Choroid plexus epithelial cell (primary cell): ENCODE results near the gene BMF.
"Not testable (repeated sequence)": the region's sequence is repeated elsewhere in the genome, so short reads cannot be mapped to it uniquely, and the experiment has no call there.

ENCODE experiments used
- DNase-seq: peaks from one replicate; pipeline ENCODE4 v3.0.0-alpha.2; 2010; ENCODE audit warnings: low read depth
- H3K4me3 ChIP-seq: 2 replicates; pipeline ENCODE4 v1.5.1; 2011; ENCODE audit warnings: low read depth, mild to moderate bottlenecking, control low read depth, low read length, moderate library complexity
- TF ChIP-seq, protein P1 (sequence below): conservative IDR thresholded peaks from 2 replicates; pipeline ENCODE4 v1.5.1; 2011; ENCODE audit warnings: low read depth, mild to moderate bottlenecking, control low read depth, inconsistent platforms, low read length, moderate library complexity

The BMF gene, protein sequence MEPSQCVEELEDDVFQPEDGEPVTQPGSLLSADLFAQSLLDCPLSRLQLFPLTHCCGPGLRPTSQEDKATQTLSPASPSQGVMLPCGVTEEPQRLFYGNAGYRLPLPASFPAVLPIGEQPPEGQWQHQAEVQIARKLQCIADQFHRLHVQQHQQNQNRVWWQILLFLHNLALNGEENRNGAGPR

GRCh38 chr15:40108855-40109735, at the start of gene BMF:
Gene BMF (minus strand): TSS chr15:40108879. CDS start chr15:40106086, 2,793 bp downstream.
- DNase-seq: peak; percentile 99
- TF ChIP-seq, protein P1, sequence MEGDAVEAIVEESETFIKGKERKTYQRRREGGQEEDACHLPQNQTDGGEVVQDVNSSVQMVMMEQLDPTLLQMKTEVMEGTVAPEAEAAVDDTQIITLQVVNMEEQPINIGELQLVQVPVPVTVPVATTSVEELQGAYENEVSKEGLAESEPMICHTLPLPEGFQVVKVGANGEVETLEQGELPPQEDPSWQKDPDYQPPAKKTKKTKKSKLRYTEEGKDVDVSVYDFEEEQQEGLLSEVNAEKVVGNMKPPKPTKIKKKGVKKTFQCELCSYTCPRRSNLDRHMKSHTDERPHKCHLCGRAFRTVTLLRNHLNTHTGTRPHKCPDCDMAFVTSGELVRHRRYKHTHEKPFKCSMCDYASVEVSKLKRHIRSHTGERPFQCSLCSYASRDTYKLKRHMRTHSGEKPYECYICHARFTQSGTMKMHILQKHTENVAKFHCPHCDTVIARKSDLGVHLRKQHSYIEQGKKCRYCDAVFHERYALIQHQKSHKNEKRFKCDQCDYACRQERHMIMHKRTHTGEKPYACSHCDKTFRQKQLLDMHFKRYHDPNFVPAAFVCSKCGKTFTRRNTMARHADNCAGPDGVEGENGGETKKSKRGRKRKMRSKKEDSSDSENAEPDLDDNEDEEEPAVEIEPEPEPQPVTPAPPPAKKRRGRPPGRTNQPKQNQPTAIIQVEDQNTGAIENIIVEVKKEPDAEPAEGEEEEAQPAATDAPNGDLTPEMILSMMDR: peak; percentile 44
- peak within 1 kb of the TSS; percentile 73 for H3K4me3 ChIP-seq

DNA sequence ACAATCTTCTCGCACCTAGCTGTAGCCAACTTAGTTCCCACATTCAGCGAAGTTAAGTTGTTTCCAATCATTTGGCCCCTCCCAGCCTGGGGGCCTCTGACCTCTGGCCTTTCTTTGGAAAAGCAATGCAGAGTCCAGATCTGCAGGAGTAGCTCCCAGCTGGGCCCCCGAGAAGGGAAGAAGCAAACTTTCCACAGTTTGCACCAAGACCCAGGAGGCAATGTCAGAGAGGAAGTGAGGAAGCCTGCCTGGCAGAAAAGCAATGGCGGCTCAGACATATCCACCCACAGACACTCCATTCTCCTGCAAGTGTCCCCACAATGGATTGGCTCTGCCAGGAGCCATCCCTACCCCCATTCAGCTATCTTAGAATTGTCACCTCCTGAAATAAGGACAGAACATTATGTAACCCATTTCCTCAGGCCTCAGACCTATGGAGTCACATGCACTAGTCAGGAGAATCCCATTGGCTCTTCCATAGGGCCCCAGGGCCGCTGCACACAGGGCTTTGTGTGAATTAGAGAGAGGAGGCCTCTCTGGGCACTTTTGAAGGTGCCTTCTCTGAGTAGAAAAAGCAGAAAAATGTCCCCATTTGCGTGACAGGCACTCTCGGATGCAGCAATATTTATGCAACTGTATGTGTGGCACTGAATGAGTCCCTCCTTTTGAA, 49.2 kb upstream of the BMF start:
- TF ChIP-seq, protein P1: no peak
- no peak overlapping the region for H3K4me3 ChIP-seq
- DNase-seq: no peak

GRCh38 chr15:40155270-40155910, 46.7 kb upstream of the BMF start:
- H3K4me3 ChIP-seq: no peak overlapping the region
- DNase-seq: no peak
- TF ChIP-seq, protein P1: no peak

GRCh38 chr15:40154821-40155220, 46.1 kb upstream of the BMF start:
- not testable (repeated sequence) for H3K4me3 ChIP-seq, DNase-seq

DNA sequence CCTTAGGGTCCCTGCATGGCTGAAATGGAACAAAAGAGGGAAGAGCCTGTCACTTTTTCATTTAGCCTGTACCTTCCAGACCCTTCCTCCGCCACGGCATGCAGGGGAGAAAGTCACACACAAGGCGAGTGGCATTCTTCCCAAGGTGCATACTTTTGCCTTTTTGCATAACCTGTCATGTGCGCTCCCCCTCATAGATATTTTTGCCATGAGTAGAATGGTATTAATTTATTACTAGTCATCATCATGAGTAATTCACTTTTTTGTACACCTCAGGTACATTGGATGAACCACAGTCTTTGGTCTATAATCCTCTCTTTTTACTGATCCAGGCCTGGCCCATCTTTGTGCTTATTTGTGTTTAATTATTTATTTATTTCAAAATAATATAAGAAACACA, 43.3 kb upstream of the BMF start:
- no peak overlapping the region for H3K4me3 ChIP-seq
- TF ChIP-seq, protein P1: no peak
- DNase-seq: no peak

DNA sequence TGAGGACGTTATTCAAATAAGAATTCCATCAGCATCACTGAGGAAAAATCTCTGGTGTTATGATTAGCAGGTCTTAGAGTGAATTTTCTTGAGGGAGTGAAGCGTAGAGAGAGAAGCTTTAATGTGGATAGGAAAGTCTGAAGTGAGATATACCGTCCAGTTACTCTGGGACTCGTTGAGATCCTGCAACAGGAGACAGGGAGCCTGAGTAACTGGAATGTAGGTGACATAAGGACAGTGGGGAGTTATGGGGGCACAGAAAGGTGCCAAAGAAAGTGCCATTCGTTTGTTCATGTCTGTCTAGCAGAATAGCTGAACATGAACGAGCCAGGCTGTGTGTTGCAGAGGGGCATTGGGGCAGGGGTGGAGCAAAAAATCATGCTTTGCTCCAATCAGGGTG, 42.8 kb upstream of the BMF start:
- DNase-seq: no peak
- TF ChIP-seq, protein P1: no peak
- H3K4me3 ChIP-seq: no peak overlapping the region
